ENCODE results near the gene RGMA. TPM values are rescaled to one million over a fixed set of nuclear protein-coding genes. Genes with fewer than 3 reads are reported as not detected.

The RGMA gene
- total and polyA plus RNA-seq, 2 of the 8 experiments (the other 6 are each of a cell fraction or from before 2014, with no cell fraction given): 19.9 to 39.8 TPM

- TF ChIP-seq CHD7 (IDR thresholded peaks at IDR 0.05; ENCODE audit: insufficient replicate concordance, low read length) (no peak), TBP (IDR thresholded peaks at IDR 0.05; ENCODE audit: low read depth, low read length) (peak; percentile 0; the same call in 1 of the 2 replicates)
These were observed 621 bp downstream of the RGMA start (continued) for GRCh38 chr15:93088200-93088980.

Measured in H1 (cell line).